ENCODE measurements around the gene OPTN.
"Not testable (repeated sequence)": the region's sequence is repeated elsewhere in the genome, so short reads cannot be mapped to it uniquely, and the experiment has no call there.

OPTN gene

GRCh38 chr10:13090289-13090688, 9.7 kb upstream of the OPTN start:
- DNase-seq (ENCODE audit: low spot score) = no peak

- no peak for DNase-seq (ENCODE audit: low spot score)
These were observed 8.2 kb upstream of the OPTN start for GRCh38 chr10:13091801-13092200.

DNA sequence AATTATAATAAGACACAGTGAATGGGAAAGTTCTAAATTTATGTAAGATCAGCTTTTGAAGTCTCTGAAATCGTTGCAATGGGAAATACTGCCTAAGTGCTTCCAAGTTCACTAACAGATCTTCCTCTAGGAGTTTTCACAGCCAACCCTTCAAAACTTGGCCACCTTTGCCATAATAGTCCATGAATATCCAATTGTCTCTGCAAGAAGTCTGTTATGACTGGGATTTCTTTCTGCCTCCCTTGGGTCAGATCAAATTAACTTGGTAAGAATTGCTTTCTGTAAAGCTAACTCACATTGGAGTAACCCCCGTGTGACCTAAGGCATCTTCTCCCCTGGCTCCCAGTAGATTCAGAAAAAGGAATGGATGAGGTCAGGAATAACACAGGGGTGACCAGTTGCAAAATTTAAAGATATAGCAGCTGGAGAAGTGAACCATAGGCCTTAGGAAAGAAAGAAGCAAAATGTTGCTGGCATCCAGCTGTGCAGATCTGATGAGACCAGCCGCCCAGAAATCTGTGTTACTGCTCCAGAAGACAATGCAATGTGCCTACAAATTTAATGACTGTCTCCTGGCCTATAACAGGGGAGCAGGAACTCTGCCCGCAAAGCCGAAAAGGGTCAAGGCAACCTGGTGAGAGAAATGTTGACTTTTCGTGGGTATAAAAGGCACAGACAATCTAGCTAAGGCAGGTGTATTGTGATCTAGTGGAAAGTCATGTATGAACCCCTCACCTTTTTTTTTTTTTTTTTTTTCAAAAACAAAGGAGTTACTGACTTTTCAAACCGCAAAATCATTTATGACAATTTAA, 7.5 kb upstream of the OPTN start:
- no peak for DNase-seq (ENCODE audit: low spot score)

DNA sequence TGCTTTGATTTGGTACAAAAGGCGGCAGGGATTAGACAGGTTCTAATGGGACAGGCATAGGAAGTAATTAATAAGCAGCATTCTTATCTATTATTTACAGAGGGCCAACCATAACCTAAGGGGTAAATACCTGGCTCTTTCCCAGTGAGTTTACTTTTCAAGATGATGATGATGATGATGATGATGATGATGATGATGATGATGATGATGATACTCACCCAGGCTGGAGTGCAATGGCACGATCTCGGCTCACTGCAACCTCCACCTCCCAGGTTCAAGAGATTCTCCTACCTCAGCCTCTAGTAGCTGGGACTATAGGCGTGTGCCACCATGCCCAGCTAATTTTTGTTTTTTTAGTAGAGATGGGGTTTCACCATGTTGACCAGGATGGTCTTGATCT, 5.9 kb upstream of the OPTN start:
- DNase-seq (ENCODE audit: low spot score) = not testable (repeated sequence)

DNA sequence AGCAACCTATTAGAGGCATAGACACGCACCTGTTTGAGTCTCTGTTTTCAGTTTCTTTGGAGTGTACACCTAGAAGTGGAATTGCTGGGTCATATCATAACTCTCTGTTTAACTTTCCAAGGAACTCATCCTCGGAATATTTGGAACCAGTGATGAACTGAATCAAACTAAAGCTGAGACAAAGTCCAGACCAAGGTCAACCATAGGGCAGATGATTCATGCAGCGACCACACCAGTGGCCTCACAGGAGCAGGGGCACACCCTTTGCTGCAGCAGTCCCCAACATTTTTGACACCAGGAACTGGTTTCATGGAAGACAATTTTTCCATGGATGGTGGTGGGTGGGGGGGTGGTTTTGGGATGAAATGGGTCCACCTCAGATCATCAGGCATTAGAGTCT, 4.9 kb upstream of the OPTN start:
- DNase-seq (ENCODE audit: low spot score) = no peak

GRCh38 chr10:13095929-13096328, 4.0 kb upstream of the OPTN start:
- no peak for DNase-seq (ENCODE audit: low spot score)

DNA sequence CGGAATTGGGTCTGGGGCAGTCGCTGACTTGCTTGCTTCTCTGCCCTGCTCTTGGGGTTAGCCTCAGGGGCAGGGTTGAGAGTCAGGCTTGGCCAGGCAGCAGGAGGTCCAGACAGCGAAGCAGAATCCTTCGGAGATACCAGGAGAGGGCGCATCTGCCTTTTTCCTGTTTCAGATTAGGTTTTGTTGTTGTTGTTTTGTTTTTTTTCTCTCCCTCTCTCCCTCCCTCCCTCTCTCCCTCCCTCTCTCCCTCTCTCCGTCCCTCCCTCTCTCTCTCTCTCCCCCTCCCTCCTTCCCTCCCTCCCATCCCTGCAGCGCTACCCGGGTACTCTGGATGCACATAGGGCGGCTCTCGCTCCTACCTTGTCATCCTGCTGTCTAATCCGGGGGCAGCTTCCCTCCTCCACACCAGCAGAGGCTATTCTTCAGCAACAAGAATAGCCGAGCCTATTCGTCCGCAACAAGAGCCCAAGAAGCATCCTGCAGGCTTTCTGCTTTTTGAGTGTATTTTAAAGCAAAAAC, 758 bp upstream of the OPTN start:
- DNase-seq (ENCODE audit: low spot score) = peak; percentile 82

- no peak for DNase-seq (ENCODE audit: low spot score)
These were observed 659 bp downstream of the OPTN start for GRCh38 chr10:13100349-13101294.

DNA sequence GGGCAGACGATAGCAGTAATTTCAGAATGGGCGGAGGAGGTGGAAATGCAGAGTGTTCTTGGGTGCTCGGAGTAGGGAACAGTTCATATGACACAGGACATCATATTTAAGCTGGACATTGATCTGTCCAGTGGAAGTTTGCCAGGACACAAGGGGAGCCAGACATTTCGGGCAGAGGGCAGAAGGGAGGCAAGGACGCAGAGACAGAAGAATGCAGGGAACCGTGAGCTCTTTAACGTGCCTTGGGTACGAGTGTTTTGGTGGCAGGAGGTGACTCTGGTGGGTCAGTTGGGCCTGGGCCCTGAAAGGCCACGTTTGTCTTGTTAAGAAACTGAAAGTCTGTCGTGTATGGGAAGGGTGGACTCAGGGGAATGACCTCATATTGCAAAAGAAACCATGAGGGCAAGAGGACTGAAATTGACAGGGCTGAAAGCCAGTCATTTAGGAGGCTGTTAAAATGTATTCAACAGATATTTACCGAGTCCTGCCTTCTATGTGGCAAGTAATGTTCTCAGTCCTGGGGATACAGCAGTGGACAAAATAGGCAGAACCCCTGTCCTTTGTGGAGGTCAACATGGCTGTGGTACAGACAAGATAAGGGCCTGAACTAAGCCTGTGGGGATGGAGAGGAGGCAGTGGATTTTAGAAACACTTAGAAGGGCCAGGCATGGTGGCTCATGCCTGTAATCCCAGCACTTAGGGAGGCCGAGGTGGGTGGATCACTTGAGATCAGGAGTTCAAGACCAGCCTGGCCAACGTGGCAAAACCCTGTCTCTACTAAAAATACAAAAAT, 2.2 kb downstream of the OPTN start:
- DNase-seq (ENCODE audit: low spot score) = no peak

DNA sequence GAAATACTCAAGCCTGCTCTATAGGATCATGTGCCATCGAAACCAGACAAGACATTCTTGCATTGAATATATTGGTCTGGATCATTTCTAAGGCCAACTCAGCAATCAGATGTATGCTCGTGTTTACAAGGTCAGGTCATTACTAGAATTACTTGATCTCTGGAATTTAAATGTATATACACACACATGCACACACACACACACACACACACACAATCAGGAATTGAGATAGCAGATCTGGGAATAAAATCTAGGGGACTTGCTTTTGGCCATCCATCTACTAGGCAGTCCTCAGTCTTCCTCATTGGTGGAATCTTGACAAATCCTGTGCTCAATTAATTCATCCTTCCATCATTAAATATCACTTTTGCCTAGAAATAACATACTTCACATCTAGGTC, 3.6 kb downstream of the OPTN start:
- DNase-seq (ENCODE audit: low spot score) = no peak

DNA sequence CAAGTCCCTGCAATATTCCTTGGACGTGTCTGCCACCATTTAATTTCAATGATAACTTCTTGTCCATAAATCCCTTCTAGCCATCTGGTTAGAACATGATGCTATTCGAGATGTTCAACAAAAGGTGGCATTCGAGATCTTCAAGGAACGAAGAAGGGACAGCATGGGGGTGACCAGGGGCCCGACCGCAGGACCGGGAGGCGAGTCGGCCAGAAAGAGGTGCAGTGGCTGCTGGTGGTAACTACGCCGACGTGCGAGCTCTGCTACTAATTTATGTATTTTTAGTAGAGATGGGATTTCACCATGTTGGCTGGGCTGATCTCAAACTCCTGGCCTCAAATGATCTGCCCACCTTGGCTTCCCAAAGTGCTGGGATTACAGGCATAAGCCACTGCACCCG, 4.7 kb downstream of the OPTN start:
- no peak for DNase-seq (ENCODE audit: low spot score)

DNA sequence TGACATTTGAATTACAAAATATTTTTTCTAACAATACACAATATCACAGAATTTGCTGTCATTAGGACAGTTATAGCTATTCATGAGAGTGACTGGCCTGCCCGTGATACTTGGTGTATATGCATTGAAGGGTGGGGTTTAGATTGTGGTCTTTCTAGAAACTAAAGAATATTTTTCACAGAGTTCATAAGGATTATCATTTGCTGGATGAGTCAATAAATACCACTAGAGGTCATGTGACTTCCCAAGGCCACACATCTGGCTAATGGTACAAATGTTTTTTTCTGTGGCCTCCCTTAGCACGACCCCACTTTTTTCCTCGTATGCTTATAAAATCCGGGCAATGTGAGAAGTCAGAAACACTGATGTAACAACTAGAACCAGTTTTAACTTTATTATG, 5.2 kb downstream of the OPTN start:
- no peak for DNase-seq (ENCODE audit: low spot score)

DNA sequence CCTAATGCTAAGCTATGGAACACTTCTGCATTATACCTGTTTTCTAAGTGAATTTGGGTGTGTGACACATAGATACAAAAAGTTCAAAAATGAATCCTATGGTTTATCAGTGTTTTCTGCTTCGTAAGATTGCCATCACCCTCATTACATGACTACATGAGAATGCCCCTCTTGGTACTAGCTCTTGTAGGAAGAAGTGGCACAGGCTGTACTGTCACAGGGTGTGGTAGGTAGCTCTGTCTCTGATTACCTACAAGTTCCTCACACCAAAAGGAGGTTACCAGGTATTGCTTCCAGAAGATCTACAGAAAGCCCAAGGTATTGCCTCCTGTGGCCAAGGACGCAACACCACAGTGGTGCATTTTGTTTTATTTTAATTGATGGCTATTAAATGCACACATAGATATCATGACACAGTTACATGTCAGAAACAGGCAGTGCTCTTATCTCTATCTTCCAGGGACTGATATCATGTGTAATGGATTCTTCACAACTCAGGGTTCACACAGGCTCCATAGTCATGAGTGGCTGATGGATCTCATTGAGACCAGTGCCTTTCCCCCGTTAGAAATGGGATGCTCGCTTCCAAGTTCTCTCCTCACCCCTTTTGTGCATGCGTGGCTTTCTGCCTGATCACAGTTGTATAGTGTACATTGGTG, 6.6 kb downstream of the OPTN start:
- no peak for DNase-seq (ENCODE audit: low spot score)

- DNase-seq (ENCODE audit: low spot score) = no peak
These were observed 10.9 kb downstream of the OPTN start for GRCh38 chr10:13110908-13111307.

DNA sequence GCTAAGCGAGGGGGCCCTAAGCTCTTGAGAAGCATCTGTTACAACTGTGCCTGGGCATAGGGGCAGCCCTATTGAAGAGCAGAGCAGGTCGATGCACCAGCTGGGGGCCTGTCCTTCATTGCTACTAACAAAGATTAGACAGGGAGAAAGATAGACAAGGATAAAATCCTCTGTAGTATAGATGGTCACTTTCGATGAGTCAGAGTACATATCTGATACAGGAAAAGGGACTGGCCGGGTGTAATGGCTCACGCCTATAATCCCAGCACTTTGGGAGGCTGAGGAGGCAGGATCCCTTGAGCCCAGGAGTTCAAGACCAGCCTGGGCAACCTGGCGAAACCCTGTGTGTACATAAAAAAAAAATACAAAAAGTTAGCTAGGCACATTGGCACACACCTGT, 13.6 kb downstream of the OPTN start:
- DNase-seq (ENCODE audit: low spot score) = no peak

- DNase-seq (ENCODE audit: low spot score) = no peak
These were observed 16.2 kb downstream of the OPTN start for GRCh38 chr10:13115832-13116803.

DNA sequence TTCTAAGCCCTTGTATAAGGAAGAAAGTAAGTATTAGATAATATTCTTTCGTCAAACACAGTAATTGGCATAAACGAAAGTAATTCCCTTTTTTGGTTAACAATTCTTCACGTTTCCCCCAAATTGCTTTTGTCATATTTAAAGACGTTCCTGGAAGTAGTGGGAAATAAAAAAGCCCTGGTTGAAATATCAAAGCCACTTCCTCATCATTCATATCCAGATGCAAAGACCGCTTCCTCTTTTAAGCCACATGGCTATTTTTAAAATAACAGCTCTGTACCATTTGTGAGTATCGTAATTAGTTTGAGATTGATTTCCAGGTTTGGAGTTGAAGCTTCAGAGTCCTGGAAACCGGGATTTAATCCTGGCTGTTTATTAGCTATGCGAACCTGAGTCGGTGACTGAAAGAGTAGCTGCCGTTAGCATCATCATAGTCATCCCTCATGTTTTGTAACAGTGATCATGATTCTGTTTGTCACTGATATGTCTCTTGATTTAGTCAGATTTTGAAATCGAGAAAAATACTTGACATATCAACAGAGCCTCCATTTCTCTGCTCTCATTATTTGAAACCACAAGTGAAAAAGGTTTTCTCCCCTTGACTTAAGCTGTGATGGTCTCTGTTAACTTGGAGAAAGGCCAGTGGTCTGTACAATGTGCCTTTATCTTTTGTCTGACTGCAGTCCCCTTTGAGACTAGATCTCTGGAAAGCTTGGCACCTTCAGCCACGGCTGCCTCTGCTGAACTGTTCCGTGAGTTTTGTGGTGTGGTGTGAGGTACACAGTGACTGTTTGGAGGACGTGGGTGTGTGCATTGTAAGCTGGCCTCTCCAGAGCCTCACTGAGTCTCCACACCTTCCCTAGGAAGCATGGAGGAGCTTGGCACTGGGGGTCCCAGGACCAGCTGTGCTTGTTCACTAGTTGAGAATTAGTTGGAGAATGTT, 18.1 kb downstream of the OPTN start:
- peak; percentile 36 for DNase-seq (ENCODE audit: low spot score)

- no peak for DNase-seq (ENCODE audit: low spot score)
These were observed 18.9 kb downstream of the OPTN start for GRCh38 chr10:13118784-13119410.

Data from globus pallidus (tissue), 1 donor.